Measurements from ENCODE around the gene XIAP. TPM values are rescaled to one million over a fixed set of nuclear protein-coding genes. Genes with fewer than 3 reads are reported as not detected.
"Not testable (repeated sequence)": the region's sequence is repeated elsewhere in the genome, so short reads cannot be mapped to it uniquely, and the experiment has no call there.

XIAP gene
- total RNA-seq, 1 experiment from 2014 or later: 47.7 TPM

DNA sequence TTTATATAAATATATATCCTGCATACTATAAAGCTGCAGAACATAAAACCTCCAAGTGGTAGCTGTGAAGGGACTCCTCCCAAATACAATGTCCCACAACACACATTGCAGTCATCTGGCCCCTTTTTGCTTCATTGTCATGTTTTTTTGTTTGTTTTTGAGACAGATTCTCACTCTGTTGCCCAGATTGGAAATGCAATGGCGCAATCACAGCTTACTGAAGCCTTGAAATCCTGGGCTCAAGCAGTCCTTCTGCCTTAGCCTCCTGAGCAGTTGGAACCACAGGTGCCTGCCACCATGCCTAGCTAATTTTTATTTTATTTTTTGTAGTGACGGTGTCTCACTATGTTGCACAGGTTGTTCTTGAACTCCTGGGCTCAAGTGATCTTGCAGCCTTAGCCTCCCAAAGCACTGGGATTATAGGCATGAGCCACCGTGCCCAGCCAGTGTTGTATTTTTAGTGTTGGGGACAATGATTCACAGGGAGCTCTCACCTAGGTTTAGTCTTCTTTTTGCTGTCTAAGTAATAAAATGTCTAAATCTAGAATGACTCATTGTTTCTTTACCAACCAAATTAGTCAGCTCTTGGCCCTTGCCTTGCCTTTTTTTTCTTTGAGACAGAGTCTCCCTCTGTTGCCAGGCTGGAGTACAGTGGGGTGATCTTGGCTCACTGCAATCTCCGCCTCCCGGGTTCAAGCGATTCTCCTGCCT is 24.0 kb upstream of the XIAP start:
- no peak overlapping the region for H3K4me3 ChIP-seq
- no peaks in the 10 kb centered on the region for H3K36me3 ChIP-seq (ENCODE audit: low read depth)
- no peaks in the 10 kb centered on the region for H3K79me2 ChIP-seq (ENCODE audit: low read depth)
- no TSS peak for BruUV-seq (replicated peaks)
- peaks cover 9% of the 10 kb centered on the region; the same call in 1 of the 2 replicates for H3F3A ChIP-seq (ENCODE audit: insufficient read depth, low read depth)
- H3K4me1 ChIP-seq (replicated peaks; ENCODE audit: insufficient read depth): peaks cover 22% of the 10 kb centered on the region
- no peaks in the 10 kb centered on the region for H3K9me2 ChIP-seq (ENCODE audit: insufficient read depth)
- H3K27ac ChIP-seq: peak overlapping the region; percentile 65
- ChIA-PET POLR2A (ENCODE audit: unreplicated experiment) (interaction anchor here (0.6 kb wide), 1 partner anchor 34 kb away, joined by 3 read pairs; no protein-coding TSS in a partner anchor), CTCF (interaction anchor here (0.9 to 1.3 kb wide), 3 partner anchors 24 to 58 kb away, joined by 3 to 9 read pairs (median 4); partner anchors contain the start of gene XIAP)
- no peaks in the 10 kb centered on the region for H3K9me3 ChIP-seq (ENCODE audit: insufficient read depth, low read depth)
- H4K20me1 ChIP-seq (ENCODE audit: insufficient read depth): no peaks in the 10 kb centered on the region
- peak; percentile 21 to 86 for DNase-seq
- no peak for TF ChIP-seq EZH2 (IDR thresholded peaks at IDR 0.05; ENCODE audit: low read depth)
- TF ChIP-seq CTCF (conservative IDR thresholded peaks at IDR 0.05): no peak; the same call in 1 of the 2 replicates
- no peak overlapping the region for H2AFZ ChIP-seq
- no peaks in the 10 kb centered on the region for H3K27me3 ChIP-seq (ENCODE audit: insufficient read depth, low read depth)
- intact Hi-C loops (cut with micrococcal nuclease; ENCODE audit: unreplicated experiment): no loop called here
- H3K4me2 ChIP-seq: peak overlapping the region; percentile 45; the same call in 1 of the 2 replicates

DNA sequence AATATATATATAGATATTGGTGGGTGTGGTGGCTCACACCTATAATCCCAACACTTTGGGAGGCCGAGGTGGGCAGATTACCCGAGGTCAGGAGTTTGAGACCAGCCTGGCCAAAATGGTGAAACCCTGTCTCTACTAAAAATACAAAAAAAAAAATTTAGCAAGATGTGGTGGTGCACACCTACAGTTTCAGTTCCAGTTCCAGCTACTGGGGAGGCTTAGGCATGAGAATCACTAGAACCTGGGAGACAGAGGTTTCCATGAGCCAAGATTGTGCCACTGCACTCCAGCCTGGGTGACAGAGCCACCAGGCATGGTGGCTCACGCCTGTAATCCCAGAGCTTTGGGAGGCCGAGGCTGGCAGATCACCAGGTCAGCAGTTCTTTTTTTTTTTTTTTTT is 14.7 kb upstream of the XIAP start:
- H3F3A ChIP-seq (ENCODE audit: insufficient read depth, low read depth); H4K20me1 ChIP-seq (ENCODE audit: insufficient read depth); BruUV-seq (replicated peaks); CTCF ChIA-PET; H3K9me2 ChIP-seq (ENCODE audit: insufficient read depth); H3K4me1 ChIP-seq (replicated peaks; ENCODE audit: insufficient read depth); H3K36me3 ChIP-seq (ENCODE audit: low read depth); intact Hi-C loops (cut with micrococcal nuclease; ENCODE audit: unreplicated experiment); H3K27me3 ChIP-seq (ENCODE audit: insufficient read depth, low read depth); DNase-seq; H3K4me3 ChIP-seq; H3K27ac ChIP-seq; H3K79me2 ChIP-seq (ENCODE audit: low read depth); POLR2A ChIA-PET (ENCODE audit: unreplicated experiment); H3K9me3 ChIP-seq (ENCODE audit: insufficient read depth, low read depth); H3K4me2 ChIP-seq; H2AFZ ChIP-seq: not testable (repeated sequence)

- POLR2A ChIA-PET (ENCODE audit: unreplicated experiment): no interaction called here
- no peak overlapping the region for H3K27ac ChIP-seq
- no peaks in the 10 kb centered on the region for H3K79me2 ChIP-seq (ENCODE audit: low read depth)
- CTCF ChIA-PET: no interaction called here
- H3K36me3 ChIP-seq (ENCODE audit: low read depth): no peaks in the 10 kb centered on the region
- no peak overlapping the region for H3K4me2 ChIP-seq
- no peak for TF ChIP-seq CTCF (conservative IDR thresholded peaks at IDR 0.05)
- no peak for TF ChIP-seq EZH2 (IDR thresholded peaks at IDR 0.05; ENCODE audit: low read depth)
- H2AFZ ChIP-seq: no peak overlapping the region
- H3K9me3 ChIP-seq (ENCODE audit: insufficient read depth, low read depth): no peaks in the 10 kb centered on the region
- H3K27me3 ChIP-seq (ENCODE audit: insufficient read depth, low read depth): no peaks in the 10 kb centered on the region
- no peaks in the 10 kb centered on the region for H4K20me1 ChIP-seq (ENCODE audit: insufficient read depth)
- BruUV-seq (replicated peaks): no TSS peak
- no peaks in the 10 kb centered on the region for H3K9me2 ChIP-seq (ENCODE audit: insufficient read depth)
- no peak for DNase-seq
- 0 out of 2 replicates have a peak, but pooled peaks cover 4% of the 10 kb centered on the region for H3K4me1 ChIP-seq (replicated peaks; ENCODE audit: insufficient read depth)
- H3F3A ChIP-seq (ENCODE audit: insufficient read depth, low read depth): 0 out of 2 replicates have a peak, but pooled peaks cover 3% of the 10 kb centered on the region
- H3K4me3 ChIP-seq: no peak overlapping the region
- intact Hi-C loops (cut with micrococcal nuclease; ENCODE audit: unreplicated experiment): no loop called here
Measured at GRCh38 chrX:123846577-123847038, 13.2 kb upstream of the XIAP start.

Data from PC-9 (cell line).